Nephron progenitor cell (in vitro differentiated cells): ENCODE data around the gene JAK3.

Experiments
- DNase-seq: peaks from one replicate; pipeline ENCODE4 v3.0.0; 2021
- H3K27ac Mint-ChIP-seq: 2 replicates; pipeline ENCODE4 v1.8.0; 2021; ENCODE audit warnings: mild to moderate bottlenecking, moderate library complexity, mixed read lengths
- H3K27me3 Mint-ChIP-seq: 2 replicates; pipeline ENCODE4 v1.8.0; 2021; ENCODE audit warnings: mild to moderate bottlenecking, low read depth, mixed read lengths; ENCODE audit not compliant: poor library complexity
- H3K36me3 Mint-ChIP-seq: 2 replicates; pipeline ENCODE4 v1.8.0; 2021; ENCODE audit warnings: low read depth, mixed read lengths
- H3K4me1 Mint-ChIP-seq: 2 replicates; pipeline ENCODE4 v1.8.0; 2021; ENCODE audit warnings: mixed read lengths
- H3K4me3 Mint-ChIP-seq: 2 replicates; pipeline ENCODE4 v1.8.0; 2021; ENCODE audit warnings: mild to moderate bottlenecking, moderate library complexity, mixed read lengths
- H3K9me3 Mint-ChIP-seq: 2 replicates; pipeline ENCODE4 v1.8.0; 2021; ENCODE audit warnings: mild to moderate bottlenecking, moderate library complexity, mixed read lengths
- TF ChIP-seq, protein P1 (sequence below): fragments of 200-600 bp; sonication (generic); IDR thresholded peaks from 2 replicates; pipeline ENCODE4 v1.5.0; 2021; ENCODE audit warnings: antibody characterized with exemption

JAK3 gene

DNA sequence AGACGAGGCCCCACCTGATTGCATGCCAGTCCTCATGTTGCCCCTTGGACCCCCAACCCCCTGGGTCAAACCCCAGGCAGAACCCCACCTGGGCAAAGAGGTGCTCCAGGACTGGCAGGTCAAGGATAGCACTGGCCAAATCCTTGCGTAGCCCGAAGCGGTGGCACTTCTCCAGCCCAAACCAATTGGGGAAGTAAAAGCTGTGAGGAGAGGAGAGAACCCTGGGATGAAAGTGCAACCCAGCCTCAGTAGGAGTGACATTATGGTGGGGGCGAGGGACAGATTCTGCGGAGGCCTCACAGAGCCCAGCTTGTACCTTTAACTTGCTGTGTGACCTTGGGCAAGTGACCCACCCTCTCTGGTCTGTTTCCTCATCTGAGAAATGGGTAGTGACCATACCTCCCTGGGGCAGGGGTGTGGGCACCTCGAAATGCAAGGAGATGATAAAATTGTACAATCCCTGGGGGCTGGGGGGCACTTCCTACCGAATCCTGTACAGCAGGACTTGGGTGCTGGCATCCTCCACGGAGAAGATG is 4.4 kb downstream of the JAK3 start:
- no peak overlapping the region for H3K27ac Mint-ChIP-seq
- peaks cover 12% of the 10 kb centered on the region for H3K4me1 Mint-ChIP-seq
- H3K27me3 Mint-ChIP-seq, result peaks cover 76% of the 10 kb centered on the region
- H3K36me3 Mint-ChIP-seq, result no peaks in the 10 kb centered on the region
- DNase-seq, result no peak
- TF ChIP-seq, protein P1, sequence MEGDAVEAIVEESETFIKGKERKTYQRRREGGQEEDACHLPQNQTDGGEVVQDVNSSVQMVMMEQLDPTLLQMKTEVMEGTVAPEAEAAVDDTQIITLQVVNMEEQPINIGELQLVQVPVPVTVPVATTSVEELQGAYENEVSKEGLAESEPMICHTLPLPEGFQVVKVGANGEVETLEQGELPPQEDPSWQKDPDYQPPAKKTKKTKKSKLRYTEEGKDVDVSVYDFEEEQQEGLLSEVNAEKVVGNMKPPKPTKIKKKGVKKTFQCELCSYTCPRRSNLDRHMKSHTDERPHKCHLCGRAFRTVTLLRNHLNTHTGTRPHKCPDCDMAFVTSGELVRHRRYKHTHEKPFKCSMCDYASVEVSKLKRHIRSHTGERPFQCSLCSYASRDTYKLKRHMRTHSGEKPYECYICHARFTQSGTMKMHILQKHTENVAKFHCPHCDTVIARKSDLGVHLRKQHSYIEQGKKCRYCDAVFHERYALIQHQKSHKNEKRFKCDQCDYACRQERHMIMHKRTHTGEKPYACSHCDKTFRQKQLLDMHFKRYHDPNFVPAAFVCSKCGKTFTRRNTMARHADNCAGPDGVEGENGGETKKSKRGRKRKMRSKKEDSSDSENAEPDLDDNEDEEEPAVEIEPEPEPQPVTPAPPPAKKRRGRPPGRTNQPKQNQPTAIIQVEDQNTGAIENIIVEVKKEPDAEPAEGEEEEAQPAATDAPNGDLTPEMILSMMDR, result no peak
- H3K9me3 Mint-ChIP-seq, result no peaks in the 10 kb centered on the region
- H3K4me3 Mint-ChIP-seq, result no peak overlapping the region

DNA sequence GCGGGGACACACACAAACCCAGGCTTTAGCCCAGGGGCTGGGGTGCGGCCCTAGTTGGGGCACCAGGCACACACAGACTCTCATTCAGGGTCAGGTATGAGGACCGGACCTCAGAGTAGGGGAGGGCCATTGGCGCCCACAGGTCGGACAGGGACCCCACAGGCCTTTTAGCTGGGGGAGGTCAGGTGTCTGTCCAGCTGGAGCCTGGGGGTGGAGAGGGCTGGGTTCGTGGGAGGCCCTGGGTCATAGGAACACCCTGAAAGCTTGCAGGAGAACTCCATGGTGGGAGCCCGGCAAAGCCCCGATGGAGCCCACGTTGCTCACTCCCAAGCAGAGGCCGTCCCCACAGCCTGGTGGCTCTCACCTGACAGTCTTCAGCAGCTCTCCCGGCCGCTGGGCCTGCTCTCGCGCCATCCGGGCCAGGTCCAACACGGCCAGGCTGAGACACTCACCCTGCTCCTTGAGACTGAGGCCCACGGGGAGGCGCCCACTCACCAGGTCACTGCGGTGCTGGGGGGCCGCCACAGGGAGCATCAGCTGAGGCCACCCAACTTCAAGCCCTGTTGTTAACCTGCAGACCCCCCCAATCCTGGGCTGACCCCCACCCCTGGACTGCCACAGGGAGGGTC is 5.0 kb downstream of the JAK3 start:
- H3K27ac Mint-ChIP-seq, result no peak overlapping the region
- H3K9me3 Mint-ChIP-seq, result no peaks in the 10 kb centered on the region
- DNase-seq, result no peak
- H3K27me3 Mint-ChIP-seq, result peaks cover 77% of the 10 kb centered on the region
- peak overlapping the region; percentile 57 for H3K4me3 Mint-ChIP-seq
- peaks cover 12% of the 10 kb centered on the region for H3K4me1 Mint-ChIP-seq
- TF ChIP-seq, protein P1, result no peak
- H3K36me3 Mint-ChIP-seq, result no peaks in the 10 kb centered on the region

DNA sequence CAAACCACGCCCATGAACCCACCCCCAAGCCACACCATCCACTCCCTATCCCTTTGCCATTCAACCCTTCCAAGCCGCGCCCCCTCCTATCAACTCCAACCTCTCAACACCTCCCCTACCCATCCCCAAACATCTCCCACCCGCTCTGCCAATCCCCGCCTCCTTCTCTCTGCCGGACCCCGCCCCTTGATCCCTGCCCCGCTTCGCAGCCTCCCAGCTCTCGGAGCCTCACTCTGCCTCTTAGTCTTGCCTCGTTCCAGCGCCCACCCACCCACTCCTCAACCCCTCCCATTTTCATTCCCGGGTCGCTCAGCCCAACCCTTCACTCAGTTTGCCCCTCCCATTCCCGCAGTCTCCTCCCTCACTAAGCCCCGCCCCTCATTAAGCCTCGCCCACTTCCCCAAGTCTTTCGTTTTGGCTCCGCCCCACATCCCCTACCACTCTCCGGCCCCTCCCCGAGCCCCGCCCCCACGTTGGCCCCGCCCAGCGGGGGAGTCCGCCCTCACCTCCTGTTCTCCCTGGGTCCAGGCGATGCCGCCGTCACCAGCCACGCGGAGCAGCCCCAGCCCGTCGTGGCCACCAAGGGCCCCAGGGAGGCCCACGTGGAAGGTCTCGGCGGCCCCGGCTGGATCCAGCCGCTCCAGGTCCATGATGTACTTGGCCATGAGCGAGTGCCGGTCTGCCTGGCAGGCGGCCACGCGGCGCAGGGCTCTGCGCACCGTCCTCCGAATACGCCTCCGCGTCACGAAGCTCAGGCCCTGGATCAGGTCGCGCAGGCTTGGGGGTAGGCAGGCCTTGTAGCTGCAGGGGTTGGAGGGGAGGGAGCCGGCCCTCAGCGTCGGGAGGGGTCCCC is 5.7 kb downstream of the JAK3 start:
- peaks cover 12% of the 10 kb centered on the region for H3K4me1 Mint-ChIP-seq
- peak; percentile 99 for DNase-seq
- no peaks in the 10 kb centered on the region for H3K9me3 Mint-ChIP-seq
- peaks cover 76% of the 10 kb centered on the region for H3K27me3 Mint-ChIP-seq
- H3K27ac Mint-ChIP-seq, result no peak overlapping the region
- H3K36me3 Mint-ChIP-seq, result no peaks in the 10 kb centered on the region
- peak overlapping the region; percentile 78 for H3K4me3 Mint-ChIP-seq
- TF ChIP-seq, protein P1, result no peak

DNA sequence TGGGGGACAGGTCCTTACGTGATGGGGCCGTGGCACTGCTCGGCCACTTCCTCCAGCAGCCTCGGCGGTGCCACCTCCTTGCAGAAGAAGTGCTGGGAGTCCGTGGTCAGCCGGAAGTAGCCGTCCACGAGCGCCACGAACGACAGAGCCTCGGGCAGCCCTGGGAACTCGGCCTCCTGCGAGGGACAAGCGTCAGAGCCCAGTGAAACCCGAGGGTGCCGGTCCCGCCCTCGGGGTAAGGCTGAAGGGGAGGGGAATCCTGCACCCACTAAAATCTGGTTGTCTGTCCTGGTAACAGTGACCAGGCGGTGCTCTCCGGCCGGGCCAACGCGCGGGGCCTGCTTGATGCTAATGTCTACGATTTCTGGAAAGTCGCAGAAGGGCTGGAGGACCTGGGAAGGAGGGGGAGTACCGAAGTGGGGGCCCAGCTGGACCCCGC is 6.4 kb downstream of the JAK3 start:
- H3K36me3 Mint-ChIP-seq, result no peaks in the 10 kb centered on the region
- H3K4me3 Mint-ChIP-seq, result peak overlapping the region; percentile 78
- DNase-seq, result no peak
- TF ChIP-seq, protein P1, result no peak
- no peaks in the 10 kb centered on the region for H3K9me3 Mint-ChIP-seq
- no peak overlapping the region for H3K27ac Mint-ChIP-seq
- peaks cover 16% of the 10 kb centered on the region for H3K4me1 Mint-ChIP-seq
- peaks cover 77% of the 10 kb centered on the region for H3K27me3 Mint-ChIP-seq

DNA sequence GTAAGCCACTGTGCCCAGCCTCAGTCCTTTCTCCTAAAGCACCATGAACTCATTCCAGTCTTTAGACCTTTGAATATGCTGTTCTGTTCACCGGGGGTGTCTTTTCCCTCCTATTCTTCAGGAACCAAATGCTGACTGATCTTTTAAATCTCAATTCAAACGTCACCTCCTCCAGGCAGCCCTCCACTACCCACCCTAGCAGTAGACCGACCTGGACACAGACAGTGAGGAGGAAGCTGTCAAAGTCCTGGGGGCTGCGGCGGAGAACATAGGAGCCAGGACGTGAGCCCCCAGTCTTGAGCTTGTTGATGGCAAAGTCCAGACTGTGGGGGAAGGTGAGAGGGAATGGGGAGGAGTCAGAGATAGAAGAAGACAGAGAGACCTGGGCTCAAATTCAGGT is 7.8 kb downstream of the JAK3 start:
- no peaks in the 10 kb centered on the region for H3K36me3 Mint-ChIP-seq
- no peak for DNase-seq
- H3K9me3 Mint-ChIP-seq, result no peaks in the 10 kb centered on the region
- peaks cover 25% of the 10 kb centered on the region for H3K4me1 Mint-ChIP-seq
- TF ChIP-seq, protein P1, result no peak
- H3K27ac Mint-ChIP-seq, result no peak overlapping the region
- H3K27me3 Mint-ChIP-seq, result peaks cover 78% of the 10 kb centered on the region
- peak overlapping the region; percentile 18 for H3K4me3 Mint-ChIP-seq
